BLaER1 treated with 17β-estradiol and CSF1 and Interleukin-3, amounts not matched to agents 10 nM and 100 nM (cell line): ENCODE measurements around the gene UPK1B.

Experiments used
- H3K27ac ChIP-seq, 11 experiments: shearing (Covaris generic); formaldehyde crosslinking; 2 replicates each; pipeline ENCODE4 v1.8.1; 2022
- H3K27me3 ChIP-seq, 11 experiments: shearing (Covaris generic); formaldehyde crosslinking; 2 replicates each; pipeline ENCODE4 v1.8.1; 2022
- H3K36me3 ChIP-seq, 11 experiments: shearing (Covaris generic); formaldehyde crosslinking; 2 replicates each; pipeline ENCODE4 v1.8.1; 2022
- H3K4me1 ChIP-seq, 10 experiments: shearing (Covaris generic); formaldehyde crosslinking; 2 replicates each; pipeline ENCODE4 v1.8.1; 2022
- H3K4me2 ChIP-seq, 11 experiments: shearing (Covaris generic); formaldehyde crosslinking; 2 replicates each; pipeline ENCODE4 v1.8.1; 2022
- H3K4me3 ChIP-seq, 10 experiments: shearing (Covaris generic); formaldehyde crosslinking; 2 replicates each; pipeline ENCODE4 v1.8.1; 2022
- H3K9ac ChIP-seq, 11 experiments: shearing (Covaris generic); formaldehyde crosslinking; 2 replicates each; pipeline ENCODE4 v1.8.1; 2022
- H3K9me3 ChIP-seq, 11 experiments: shearing (Covaris generic); formaldehyde crosslinking; replicated peaks in 1 of 11; 2 replicates each; pipeline ENCODE4 v1.8.1; 2022
- H4K20me1 ChIP-seq, 11 experiments: shearing (Covaris generic); formaldehyde crosslinking; 2 replicates each; pipeline ENCODE4 v1.8.1; 2022
- Cebpa-rat ChIP-seq, 11 experiments: shearing (Covaris generic); IDR thresholded peaks; 2 replicates each; pipeline ENCODE4 v1.8.1; 2022

UPK1B gene

DNA sequence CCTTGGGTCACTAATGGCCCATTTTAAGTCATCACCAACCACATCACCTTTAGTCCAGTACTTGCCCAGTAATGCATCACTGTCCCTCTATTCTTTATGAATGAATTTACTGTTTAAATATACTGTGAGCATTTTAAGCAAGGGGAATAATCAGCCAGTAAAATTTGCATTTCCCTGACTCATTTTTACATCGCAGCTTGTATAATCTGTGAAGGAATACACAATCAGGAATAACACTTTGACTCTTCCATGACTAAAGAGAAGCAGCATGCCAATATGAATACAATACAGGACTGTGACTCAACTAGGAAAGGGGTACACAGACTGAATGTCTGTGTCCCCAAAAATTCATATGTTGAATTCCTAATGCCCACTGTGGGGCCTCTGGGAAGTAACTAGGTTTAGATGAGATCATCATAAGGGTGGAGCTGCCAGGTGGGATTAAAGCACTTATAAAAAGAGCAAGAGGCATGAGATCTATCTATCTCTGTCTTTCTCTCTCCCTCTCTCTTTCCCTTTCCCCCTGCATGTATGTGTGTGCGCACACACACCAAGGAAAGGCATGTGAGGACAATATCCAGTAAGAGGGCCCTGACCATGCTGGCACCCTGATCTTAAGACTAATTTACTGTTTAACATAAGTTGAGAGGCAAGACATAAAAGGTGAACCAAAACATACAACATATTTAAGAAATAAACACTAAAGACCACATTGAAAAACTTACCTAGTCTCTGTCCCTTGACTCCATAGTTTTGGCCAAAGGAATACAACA lies 55.2 kb downstream of the UPK1B start:
- Histone ChIP-seq H3K9ac (no peak overlapping the region), H3K9me3 (peaks cover 0 to 5% (median 0%) of the 10 kb centered on the region in 11 experiments; a peak in 1 of 22 replicates), H3K4me2 (no peak overlapping the region), H3K4me1 (no peaks in the 10 kb centered on the region), H3K27ac (no peak overlapping the region), H3K4me3 (no peak overlapping the region), H3K36me3 (peaks cover 87 to 93% (median 92%) of the 10 kb centered on the region in 11 experiments), H4K20me1 (peaks cover 0 to 14% (median 0%) of the 10 kb centered on the region in 11 experiments; a peak in 1 of 22 replicates), H3K27me3 (no peaks in the 10 kb centered on the region)
- no peak for TF ChIP-seq Cebpa-rat (IDR thresholded peaks at IDR 0.05)

- TF ChIP-seq Cebpa-rat (IDR thresholded peaks at IDR 0.05) = no peak
- Histone ChIP-seq H3K4me2 (no peak overlapping the region), H3K9ac (no peak overlapping the region), H3K36me3 (peaks cover 87 to 93% (median 92%) of the 10 kb centered on the region in 11 experiments), H4K20me1 (peaks cover 0 to 14% (median 0%) of the 10 kb centered on the region in 11 experiments; a peak in 1 of 22 replicates), H3K4me1 (no peaks in the 10 kb centered on the region; a peak in 1 of 20 replicates), H3K27ac (no peak overlapping the region), H3K27me3 (no peaks in the 10 kb centered on the region), H3K9me3 (peaks cover 0 to 5% (median 0%) of the 10 kb centered on the region in 11 experiments; a peak in 1 of 22 replicates), H3K4me3 (no peak overlapping the region)
Observed at GRCh38 chr3:119229190-119229589, 55.8 kb downstream of the UPK1B start.

- Histone ChIP-seq H3K36me3 (peaks cover 88 to 96% (median 94%) of the 10 kb centered on the region in 11 experiments), H3K4me2 (no peak overlapping the region), H4K20me1 (peaks cover 0 to 14% (median 0%) of the 10 kb centered on the region in 11 experiments; a peak in 1 of 22 replicates)
Observed at GRCh38 chr3:119230071-119230470, 56.7 kb downstream of the UPK1B start.

DNA sequence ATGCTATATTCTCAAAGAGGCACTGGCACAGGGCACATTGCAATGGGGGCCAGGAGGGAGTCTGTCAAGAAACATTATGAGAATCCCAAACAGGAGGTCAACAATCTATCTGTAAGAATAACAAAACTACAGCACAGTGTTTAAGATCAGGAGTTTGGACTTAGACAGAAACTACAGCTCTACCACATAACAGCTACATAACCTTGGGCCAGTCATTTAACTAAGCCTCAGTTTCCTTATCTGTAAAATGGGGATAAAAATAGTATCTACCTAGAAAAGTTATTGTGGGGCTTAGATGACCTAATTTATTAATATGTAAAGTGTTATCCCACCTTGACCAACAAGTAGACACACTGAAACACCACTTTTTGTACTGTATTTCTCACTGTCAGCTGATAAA lies 57.3 kb downstream of the UPK1B start:
- Histone ChIP-seq H4K20me1 (peaks cover 0 to 14% (median 0%) of the 10 kb centered on the region in 11 experiments; a peak in 1 of 22 replicates), H3K9me3 (peaks cover 0 to 5% (median 0%) of the 10 kb centered on the region in 11 experiments; a peak in 1 of 22 replicates), H3K4me3 (no peak overlapping the region), H3K27ac (no peak overlapping the region), H3K36me3 (peaks cover 86 to 96% (median 95%) of the 10 kb centered on the region in 11 experiments), H3K4me1 (peaks cover 0 to 15% (median 12%) of the 10 kb centered on the region in 10 experiments; a peak in 16 of 20 replicates), H3K27me3 (no peaks in the 10 kb centered on the region), H3K4me2 (no peak overlapping the region), H3K9ac (no peak overlapping the region)
- no peak for TF ChIP-seq Cebpa-rat (IDR thresholded peaks at IDR 0.05)

More at GRCh38 chr3:119230071-119230470, 56.7 kb downstream of the UPK1B start:
- Histone ChIP-seq H3K4me1 (peaks cover 0 to 9% (median 6%) of the 10 kb centered on the region in 10 experiments; a peak in 16 of 20 replicates), H3K4me3 (no peak overlapping the region), H3K9me3 (peaks cover 0 to 5% (median 0%) of the 10 kb centered on the region in 11 experiments; a peak in 1 of 22 replicates), H3K27ac (no peak overlapping the region), H3K9ac (no peak overlapping the region), H3K27me3 (no peaks in the 10 kb centered on the region)
- TF ChIP-seq Cebpa-rat (IDR thresholded peaks at IDR 0.05) = no peak

DNA sequence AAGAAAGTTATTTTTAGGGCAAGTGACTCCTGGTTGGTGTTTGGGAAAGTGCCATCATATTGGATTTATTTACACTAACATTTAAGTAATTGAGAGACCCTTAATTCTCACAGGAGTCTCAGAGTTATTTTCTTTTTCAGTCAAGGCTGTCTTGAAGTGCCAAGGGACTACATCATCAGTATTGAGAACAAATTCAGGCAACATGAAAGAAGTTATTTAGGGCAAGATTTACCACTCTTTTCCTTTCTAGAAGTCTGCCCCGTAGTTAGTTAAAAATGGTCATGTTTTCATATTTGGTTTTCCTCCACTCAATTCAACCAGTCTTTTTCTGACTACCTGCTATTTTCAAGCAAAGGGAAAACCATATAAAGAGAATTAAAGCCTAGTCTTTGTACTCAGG lies 61.2 kb downstream of the UPK1B start:
- Histone ChIP-seq H3K36me3 (peaks cover 63 to 74% (median 68%) of the 10 kb centered on the region in 11 experiments), H3K4me3 (no peak overlapping the region), H3K27me3 (no peaks in the 10 kb centered on the region), H3K9ac (no peak overlapping the region), H3K9me3 (peaks cover 0 to 5% (median 0%) of the 10 kb centered on the region in 11 experiments; a peak in 1 of 22 replicates), H4K20me1 (peaks cover 0 to 8% (median 0%) of the 10 kb centered on the region in 11 experiments; a peak in 7 of 22 replicates), H3K27ac (no peak overlapping the region), H3K4me2 (peak overlapping the region in 7 of 11 experiments; percentile 18 to 46 (median 45); a peak in 11 of 22 replicates), H3K4me1 (peaks cover 21 to 42% (median 37%) of the 10 kb centered on the region in 10 experiments)
- TF ChIP-seq Cebpa-rat (IDR thresholded peaks at IDR 0.05) = no peak

DNA sequence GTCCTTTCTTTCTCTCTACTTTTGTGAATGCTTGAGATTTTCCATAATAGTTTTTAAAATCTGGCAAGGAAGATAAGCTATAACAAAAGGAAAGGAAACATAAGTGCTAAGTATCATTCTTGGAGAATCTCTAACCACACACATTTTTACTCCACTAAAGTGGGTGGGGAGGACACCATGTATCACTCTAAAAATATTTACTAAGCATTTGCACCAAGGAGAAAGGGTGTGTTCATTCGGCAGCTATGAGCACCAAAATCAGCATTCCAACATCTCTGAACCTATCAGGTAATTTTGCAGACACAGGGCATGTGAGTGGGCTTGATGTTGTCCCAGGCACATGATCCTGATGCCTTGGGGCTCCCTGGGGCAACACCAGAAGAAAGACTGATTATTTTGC lies 61.8 kb downstream of the UPK1B start:
- peak overlapping the region in 8 of 11 experiments; percentile 18 to 46 (median 44); a peak in 15 of 22 replicates for H3K4me2 ChIP-seq

GRCh38 chr3:119236756-119237155 lies 63.4 kb downstream of the UPK1B start:
- H3K4me1 ChIP-seq = peaks cover 25 to 52% (median 46%) of the 10 kb centered on the region in 10 experiments

More for the DNA sequence above, 61.8 kb downstream of the UPK1B start:
- no peak for TF ChIP-seq Cebpa-rat (IDR thresholded peaks at IDR 0.05)
- Histone ChIP-seq H3K4me1 (peaks cover 21 to 47% (median 42%) of the 10 kb centered on the region in 10 experiments), H3K27me3 (no peaks in the 10 kb centered on the region), H3K9ac (no peak overlapping the region), H3K27ac (no peak overlapping the region), H3K4me3 (no peak overlapping the region), H4K20me1 (peaks cover 0 to 8% (median 0%) of the 10 kb centered on the region in 11 experiments; a peak in 7 of 22 replicates), H3K36me3 (peaks cover 58 to 69% (median 62%) of the 10 kb centered on the region in 11 experiments), H3K9me3 (peaks cover 0 to 5% (median 0%) of the 10 kb centered on the region in 11 experiments; a peak in 1 of 22 replicates)

GRCh38 chr3:119237299-119237698 lies 63.9 kb downstream of the UPK1B start:
- Histone ChIP-seq H3K27me3 (no peaks in the 10 kb centered on the region), H3K27ac (no peak overlapping the region), H3K36me3 (peaks cover 42 to 52% (median 46%) of the 10 kb centered on the region in 11 experiments), H3K9me3 (peaks cover 0 to 5% (median 4%) of the 10 kb centered on the region in 11 experiments; a peak in 13 of 22 replicates), H3K4me3 (no peak overlapping the region), H3K4me2 (peak overlapping the region; percentile 25 to 59 (median 47); a peak in 17 of 22 replicates), H3K4me1 (peaks cover 25 to 52% (median 46%) of the 10 kb centered on the region in 10 experiments), H3K9ac (no peak overlapping the region), H4K20me1 (peaks cover 0 to 10% (median 0%) of the 10 kb centered on the region in 11 experiments; a peak in 7 of 22 replicates)
- no peak for TF ChIP-seq Cebpa-rat (IDR thresholded peaks at IDR 0.05)

More at GRCh38 chr3:119236756-119237155, 63.4 kb downstream of the UPK1B start:
- Histone ChIP-seq H3K9me3 (no peaks in the 10 kb centered on the region; a peak in 1 of 22 replicates), H3K27me3 (no peaks in the 10 kb centered on the region), H4K20me1 (peaks cover 0 to 10% (median 0%) of the 10 kb centered on the region in 11 experiments; a peak in 7 of 22 replicates), H3K4me3 (no peak overlapping the region), H3K27ac (no peak overlapping the region), H3K36me3 (peaks cover 46 to 56% (median 50%) of the 10 kb centered on the region in 11 experiments), H3K4me2 (peak overlapping the region; percentile 25 to 59 (median 47); a peak in 20 of 22 replicates), H3K9ac (no peak overlapping the region)
- TF ChIP-seq Cebpa-rat (IDR thresholded peaks at IDR 0.05) = no peak
